H9 (cell line): ENCODE results near the gene UPK1A. TPM values are rescaled to one million over a fixed set of nuclear protein-coding genes. Genes with fewer than 3 reads are reported as not detected.

Source experiments
- DNase-seq: peaks from one replicate; pipeline ENCODE4 v3.0.0-alpha.2; 2017
- H2AFZ ChIP-seq: one replicate; pipeline ENCODE4 v1.6.1; 2013; ENCODE audit warnings: mild to moderate bottlenecking, low read length, control low read depth, moderate library complexity
- H2AK5ac ChIP-seq: 2 replicates; pipeline ENCODE4 v1.6.1; 2013; ENCODE audit warnings: low read length, control low read depth, mixed read lengths; ENCODE audit not compliant: insufficient read length
- H2BK120ac ChIP-seq: one replicate; pipeline ENCODE4 v1.6.1; 2013; ENCODE audit warnings: low read depth, mild to moderate bottlenecking, low read length, control low read depth, inconsistent platforms; ENCODE audit not compliant: poor library complexity, severe bottlenecking
- H2BK12ac ChIP-seq: 2 replicates; pipeline ENCODE4 v1.6.1; 2013; ENCODE audit warnings: low read length, control low read depth, mixed read lengths, low read depth; ENCODE audit not compliant: insufficient read length
- H2BK15ac ChIP-seq: 2 replicates; pipeline ENCODE4 v1.6.1; 2013; ENCODE audit warnings: low read depth, low read length, control low read depth
- H2BK20ac ChIP-seq: one replicate; pipeline ENCODE4 v1.6.1; 2013; ENCODE audit warnings: low read depth, mild to moderate bottlenecking, low read length, control low read depth, inconsistent platforms; ENCODE audit not compliant: poor library complexity, severe bottlenecking
- H2BK5ac ChIP-seq: 2 replicates; pipeline ENCODE4 v1.6.1; 2013; ENCODE audit warnings: low read length, control low read depth, mixed read lengths; ENCODE audit not compliant: insufficient read length
- H3K14ac ChIP-seq: 2 replicates; pipeline ENCODE4 v1.6.1; 2013; ENCODE audit warnings: low read length, control low read depth; ENCODE audit not compliant: insufficient read depth
- H3K18ac ChIP-seq: 2 replicates; pipeline ENCODE4 v1.6.1; 2013; ENCODE audit warnings: low read depth, mild to moderate bottlenecking, mixed read lengths, low read length, control low read depth; ENCODE audit not compliant: insufficient read length
- H3K23ac ChIP-seq: 2 replicates; pipeline ENCODE4 v1.6.1; 2013; ENCODE audit warnings: low read length, control low read depth, mixed read lengths, low read depth; ENCODE audit not compliant: insufficient read length
- H3K23me2 ChIP-seq: 2 replicates; pipeline ENCODE4 v1.6.1; 2013; ENCODE audit warnings: low read depth, mild to moderate bottlenecking, mixed read lengths, low read length, control low read depth; ENCODE audit not compliant: insufficient read length, poor library complexity, severe bottlenecking
- H3K27ac ChIP-seq: 2 replicates; pipeline ENCODE4 v1.5.1; 2013; ENCODE audit warnings: low read length, control low read depth, mixed read lengths, low read depth; ENCODE audit not compliant: insufficient read length
- H3K27me3 ChIP-seq: 2 replicates; pipeline ENCODE4 v1.6.1; 2013; ENCODE audit warnings: low read length, control low read depth, inconsistent platforms; ENCODE audit not compliant: insufficient read depth
- H3K4ac ChIP-seq: 2 replicates; pipeline ENCODE4 v1.6.1; 2013; ENCODE audit warnings: low read depth, mild to moderate bottlenecking, control low read depth, inconsistent platforms, low read length, moderate library complexity
- H3K4me1 ChIP-seq: 2 replicates; pipeline ENCODE4 v1.6.1; 2013; ENCODE audit warnings: low read length, control low read depth, inconsistent platforms; ENCODE audit not compliant: insufficient read depth
- H3K4me2 ChIP-seq: 2 replicates; pipeline ENCODE4 v1.6.1; 2013; ENCODE audit warnings: low read length, control low read depth, mixed read lengths; ENCODE audit not compliant: insufficient read length, insufficient read depth
- H3K56ac ChIP-seq: 2 replicates; pipeline ENCODE4 v1.6.1; 2013; ENCODE audit warnings: low read depth, mild to moderate bottlenecking, mixed read lengths, low read length, control low read depth; ENCODE audit not compliant: insufficient read length
- H3K79me1 ChIP-seq: 2 replicates; pipeline ENCODE4 v1.6.1; 2013; ENCODE audit warnings: low read depth, mild to moderate bottlenecking, moderate library complexity, low read length, control low read depth, inconsistent platforms; ENCODE audit not compliant: insufficient read depth, poor library complexity, severe bottlenecking
- H3K79me2 ChIP-seq: 2 replicates; pipeline ENCODE4 v1.6.1; 2013; ENCODE audit warnings: low read length, control low read depth, inconsistent platforms; ENCODE audit not compliant: insufficient read depth
- H3K9ac ChIP-seq: 2 replicates; pipeline ENCODE4 v1.6.1; 2013; ENCODE audit warnings: low read length, control low read depth, mixed read lengths; ENCODE audit not compliant: insufficient read length; ENCODE audit errors: extremely low read depth
- H3K9me3 ChIP-seq: one replicate; pipeline ENCODE4 v1.6.1; 2013; ENCODE audit warnings: low read depth, low read length, inconsistent platforms; ENCODE audit not compliant: control insufficient read depth
- H3T11ph ChIP-seq: one replicate; pipeline ENCODE4 v1.6.1; 2013; ENCODE audit warnings: mild to moderate bottlenecking, low read length, control low read depth, inconsistent platforms
- H4K20me1 ChIP-seq: one replicate; pipeline ENCODE4 v1.6.1; 2013; ENCODE audit not compliant: control insufficient read depth, insufficient read length, insufficient read depth
- H4K5ac ChIP-seq: 2 replicates; pipeline ENCODE4 v1.6.1; 2013; ENCODE audit warnings: low read depth, mild to moderate bottlenecking, mixed read lengths, low read length, control low read depth; ENCODE audit not compliant: insufficient read length
- H4K8ac ChIP-seq: replicated peaks from 2 replicates; pipeline ENCODE4 v1.6.1; 2013; ENCODE audit warnings: low read length, control low read depth, mixed read lengths, low read depth; ENCODE audit not compliant: insufficient read length
- H4K91ac ChIP-seq: 2 replicates; pipeline ENCODE4 v1.6.1; 2013; ENCODE audit warnings: low read depth, mild to moderate bottlenecking, moderate library complexity, mixed read lengths, low read length, control low read depth; ENCODE audit not compliant: insufficient read length
- H3K27ac Mint-ChIP-seq, 3 experiments: 2 replicates in 2 of 3; 3 replicates in 1 of 3; pipeline ENCODE4 v1.8.0; 2020 to 2021; ENCODE audit warnings: mixed read lengths in 3 of 3, mild to moderate bottlenecking in 1 of 3, moderate library complexity in 1 of 3
- H3K27me3 Mint-ChIP-seq: 2 replicates; pipeline ENCODE4 v1.8.0; 2021; ENCODE audit warnings: low read depth, mild to moderate bottlenecking, moderate library complexity, mixed read lengths
- H3K36me3 Mint-ChIP-seq, 3 experiments: 2 replicates in 2 of 3; 3 replicates in 1 of 3; pipeline ENCODE4 v1.8.0; 2020 to 2021; ENCODE audit warnings: low read depth in 3 of 3, mixed read lengths in 3 of 3; ENCODE audit not compliant: insufficient read depth in 1 of 3
- H3K4me1 Mint-ChIP-seq, 2 experiments: 2 replicates each; pipeline ENCODE4 v1.8.0; 2020; ENCODE audit warnings: mixed read lengths in 2 of 2
- H3K4me3 Mint-ChIP-seq, 2 experiments: 2 replicates in 1 of 2; 3 replicates in 1 of 2; pipeline ENCODE4 v1.8.0; 2020 to 2021; ENCODE audit warnings: mild to moderate bottlenecking in 2 of 2, mixed read lengths in 2 of 2, moderate library complexity in 1 of 2
- H3K9me3 Mint-ChIP-seq, 2 experiments: 2 replicates in 1 of 2; 3 replicates in 1 of 2; pipeline ENCODE4 v1.8.0; 2020; ENCODE audit warnings: mild to moderate bottlenecking in 2 of 2, mixed read lengths in 2 of 2, moderate library complexity in 1 of 2
- WGBS: extraction: QIAGEN DNeasy Blood & Tissue Kit; methylation state at CpG from one replicate; pipeline ENCODE4 v1.1.7; 2013; ENCODE audit warnings: missing lambda C conversion rate, low lambda C conversion rate, mixed read lengths; ENCODE audit not compliant: insufficient read length; ENCODE audit errors: extremely low coverage; 5-methylcytosine and 5-hydroxymethylcytosine counted together
- total RNA-seq: library from RNA; stranded (reverse); gene quantifications from 2 replicates; pipeline ENCODE4 v1.2.1, GENCODE V29; 2021
- TF ChIP-seq, protein P1 (sequence below): fragments of 200-600 bp; sonication (generic); conservative IDR thresholded peaks from 3 replicates; pipeline ENCODE4 v1.8.0; 2021; ENCODE audit warnings: antibody characterized with exemption, mild to moderate bottlenecking

Gene UPK1A
- total RNA-seq, 1 experiment from 2014 or later = 4.3 TPM

DNA sequence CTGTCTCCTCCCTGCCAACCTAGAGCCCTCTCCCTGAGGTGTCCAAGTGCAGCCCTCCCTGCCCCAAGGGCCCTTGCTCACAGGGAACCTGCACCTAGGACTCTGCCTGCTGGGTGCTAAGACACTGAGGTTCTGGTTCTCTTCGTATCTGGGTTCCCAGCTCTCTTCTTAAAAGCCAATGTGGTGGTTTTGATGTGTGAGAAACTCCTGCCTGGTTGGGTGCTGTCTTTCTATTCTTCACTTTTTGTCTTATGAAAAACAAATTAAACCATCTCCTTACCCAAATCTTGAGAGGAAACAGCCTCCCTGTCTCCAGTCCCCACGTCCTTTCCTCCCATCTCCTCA, 47.2 kb downstream of the UPK1A start:
- no peak overlapping the region for H4K91ac ChIP-seq
- no peaks in the 10 kb centered on the region for H4K20me1 ChIP-seq
- peaks cover 42 to 43% of the 10 kb centered on the region in 2 experiments for H3K4me1 Mint-ChIP-seq
- peaks cover 10% of the 10 kb centered on the region; the same call in 1 of the 2 replicates for H3K4me1 ChIP-seq
- no peak overlapping the region for H3K4me2 ChIP-seq
- H3K27ac Mint-ChIP-seq = peak overlapping the region in 1 of 3 experiments; percentile 66; a peak in 1 of 7 replicates
- H3K79me2 ChIP-seq = peaks cover 1% of the 10 kb centered on the region; the same call in 1 of the 2 replicates
- no peak overlapping the region for H3K4ac ChIP-seq
- no peaks in the 10 kb centered on the region for H3K9me3 ChIP-seq
- H3T11ph ChIP-seq = no peak overlapping the region
- no peak overlapping the region for H3K18ac ChIP-seq
- H2BK20ac ChIP-seq = no peak overlapping the region
- peaks cover 13% of the 10 kb centered on the region for H3K23me2 ChIP-seq
- H2AK5ac ChIP-seq = no peak overlapping the region
- H3K14ac ChIP-seq = no peak overlapping the region; the same call in 1 of the 2 replicates
- H3K36me3 Mint-ChIP-seq = peaks cover 0 to 8% (median 6%) of the 10 kb centered on the region in 3 experiments; a peak in 5 of 7 replicates
- TF ChIP-seq, protein P1, sequence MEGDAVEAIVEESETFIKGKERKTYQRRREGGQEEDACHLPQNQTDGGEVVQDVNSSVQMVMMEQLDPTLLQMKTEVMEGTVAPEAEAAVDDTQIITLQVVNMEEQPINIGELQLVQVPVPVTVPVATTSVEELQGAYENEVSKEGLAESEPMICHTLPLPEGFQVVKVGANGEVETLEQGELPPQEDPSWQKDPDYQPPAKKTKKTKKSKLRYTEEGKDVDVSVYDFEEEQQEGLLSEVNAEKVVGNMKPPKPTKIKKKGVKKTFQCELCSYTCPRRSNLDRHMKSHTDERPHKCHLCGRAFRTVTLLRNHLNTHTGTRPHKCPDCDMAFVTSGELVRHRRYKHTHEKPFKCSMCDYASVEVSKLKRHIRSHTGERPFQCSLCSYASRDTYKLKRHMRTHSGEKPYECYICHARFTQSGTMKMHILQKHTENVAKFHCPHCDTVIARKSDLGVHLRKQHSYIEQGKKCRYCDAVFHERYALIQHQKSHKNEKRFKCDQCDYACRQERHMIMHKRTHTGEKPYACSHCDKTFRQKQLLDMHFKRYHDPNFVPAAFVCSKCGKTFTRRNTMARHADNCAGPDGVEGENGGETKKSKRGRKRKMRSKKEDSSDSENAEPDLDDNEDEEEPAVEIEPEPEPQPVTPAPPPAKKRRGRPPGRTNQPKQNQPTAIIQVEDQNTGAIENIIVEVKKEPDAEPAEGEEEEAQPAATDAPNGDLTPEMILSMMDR = no peak
- no peak overlapping the region for H2BK120ac ChIP-seq
- no peaks in the 10 kb centered on the region; a peak in 1 of 5 replicates for H3K9me3 Mint-ChIP-seq
- no peak overlapping the region for H2AFZ ChIP-seq
- no peak overlapping the region for H2BK12ac ChIP-seq
- H3K27me3 ChIP-seq = no peaks in the 10 kb centered on the region
- H3K56ac ChIP-seq = no peak overlapping the region
- no peak overlapping the region for H3K9ac ChIP-seq
- WGBS = no CpG with 5 or more reads among the region's 2 CpGs
- no peaks in the 10 kb centered on the region; the same call in 1 of the 2 replicates for H3K27me3 Mint-ChIP-seq
- no peak overlapping the region for H4K8ac ChIP-seq
- no peaks in the 10 kb centered on the region for H3K79me1 ChIP-seq
- no peak overlapping the region for H4K5ac ChIP-seq
- H3K23ac ChIP-seq = no peak overlapping the region
- no peak for DNase-seq
- no peak overlapping the region; a peak in 1 of 5 replicates for H3K4me3 Mint-ChIP-seq
- no peak overlapping the region for H2BK5ac ChIP-seq
- H3K27ac ChIP-seq = no peak overlapping the region
- H2BK15ac ChIP-seq = no peak overlapping the region
